Mesothelial cell of epicardium (in vitro differentiated cells): ENCODE measurements around the gene GALNTL6. TPM values are rescaled to one million over a fixed set of nuclear protein-coding genes. Genes with fewer than 3 reads are reported as not detected.
"Not testable (repeated sequence)": the region's sequence is repeated elsewhere in the genome, so short reads cannot be mapped to it uniquely, and the experiment has no call there.

ENCODE experiments used
- DNase-seq, 2 experiments: peaks; one replicate each; pipeline ENCODE4 v3.0.0; 2021; ENCODE audit warnings: low spot score in 2 of 2; ENCODE audit not compliant: unreplicated experiment in 2 of 2
- H3K27ac Mint-ChIP-seq: 2 replicates; pipeline ENCODE4 v1.8.0; 2021; ENCODE audit warnings: mixed read lengths
- H3K27me3 Mint-ChIP-seq: 2 replicates; pipeline ENCODE4 v1.8.0; 2021; ENCODE audit warnings: low read depth, mixed read lengths
- H3K36me3 Mint-ChIP-seq: 2 replicates; pipeline ENCODE4 v1.8.0; 2021; ENCODE audit warnings: mixed read lengths
- H3K4me1 Mint-ChIP-seq: 2 replicates; pipeline ENCODE4 v1.8.0; 2021; ENCODE audit warnings: mixed read lengths
- H3K4me3 Mint-ChIP-seq: 2 replicates; pipeline ENCODE4 v1.8.0; 2021; ENCODE audit warnings: mild to moderate bottlenecking, moderate library complexity, mixed read lengths
- H3K9me3 Mint-ChIP-seq: 2 replicates; pipeline ENCODE4 v1.8.0; 2021; ENCODE audit warnings: mixed read lengths
- CTCF ChIP-seq: fragments of 200-600 bp; sonication (generic); IDR thresholded peaks from one replicate; pipeline ENCODE4 v1.5.0; 2021; ENCODE audit warnings: antibody characterized with exemption; ENCODE audit not compliant: unreplicated experiment
- total RNA-seq: library from RNA; stranded (reverse); gene quantifications from 3 replicates; pipeline ENCODE4 v1.2.1, GENCODE V29; 2021

GALNTL6 gene
- total RNA-seq, 1 donor from 2014 or later = 1.3 TPM

DNA sequence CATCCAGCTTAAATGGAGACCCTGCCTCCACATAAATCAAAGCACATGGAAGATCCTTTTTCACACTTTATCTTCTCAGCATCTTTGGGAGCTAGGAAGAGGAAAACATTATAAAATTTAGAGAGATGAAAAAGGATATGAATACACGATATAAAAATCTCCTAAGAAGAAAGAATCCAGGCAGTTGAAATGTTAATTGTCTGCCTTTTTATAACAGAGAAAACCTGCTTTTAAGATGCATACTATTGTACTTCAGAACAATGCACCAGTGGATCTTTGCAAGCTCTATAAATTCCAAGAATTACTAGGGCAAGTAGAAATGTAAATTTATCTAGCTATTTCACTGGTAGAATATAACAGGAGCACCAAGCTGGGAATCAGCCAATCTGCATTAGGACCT, 1055.1 kb downstream of the GALNTL6 start:
- Mint-ChIP-seq H3K9me3 (peaks cover 5% of the 10 kb centered on the region), H3K4me1 (peaks cover 2% of the 10 kb centered on the region), H3K4me3 (no peak overlapping the region), H3K36me3 (peaks cover 1% of the 10 kb centered on the region), H3K27me3 (peaks cover 10% of the 10 kb centered on the region), H3K27ac (no peak overlapping the region)
- DNase-seq = no peak
- no peak for TF ChIP-seq CTCF

DNA sequence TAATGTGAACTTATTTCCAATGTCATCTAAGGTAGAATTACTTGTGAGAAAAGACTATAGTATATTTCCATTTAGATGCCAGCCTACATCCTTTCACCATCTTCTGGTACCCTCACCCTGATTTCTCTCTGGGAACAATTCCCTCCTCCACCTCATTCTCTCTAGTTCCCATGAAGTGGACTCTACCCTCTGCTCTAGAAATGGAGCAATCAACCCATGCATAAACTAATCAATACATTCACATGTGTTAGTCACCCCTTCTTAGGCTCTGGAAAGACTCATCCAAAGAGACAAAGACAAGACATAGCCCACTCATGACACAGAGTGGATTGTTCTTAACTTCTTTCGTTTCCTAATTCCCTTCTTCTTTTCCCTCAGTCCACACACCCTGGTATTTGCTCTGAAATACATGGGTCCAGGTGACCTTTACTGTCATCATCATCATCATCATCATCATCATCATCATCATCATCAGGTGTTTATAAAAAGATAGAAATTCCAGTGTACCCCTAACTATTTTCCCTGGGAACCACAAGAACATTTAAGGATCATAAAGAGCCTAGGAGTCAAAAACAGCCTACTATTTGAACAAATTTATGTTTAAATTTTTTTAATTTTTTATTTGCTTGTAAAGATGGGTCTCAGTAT, 1056.5 kb downstream of the GALNTL6 start:
- no peak for TF ChIP-seq CTCF
- DNase-seq = no peak
- Mint-ChIP-seq H3K4me1 (peaks cover 2% of the 10 kb centered on the region), H3K4me3 (no peak overlapping the region), H3K27me3 (peaks cover 10% of the 10 kb centered on the region), H3K9me3 (no peaks in the 10 kb centered on the region), H3K36me3 (no peaks in the 10 kb centered on the region), H3K27ac (no peak overlapping the region)

DNA sequence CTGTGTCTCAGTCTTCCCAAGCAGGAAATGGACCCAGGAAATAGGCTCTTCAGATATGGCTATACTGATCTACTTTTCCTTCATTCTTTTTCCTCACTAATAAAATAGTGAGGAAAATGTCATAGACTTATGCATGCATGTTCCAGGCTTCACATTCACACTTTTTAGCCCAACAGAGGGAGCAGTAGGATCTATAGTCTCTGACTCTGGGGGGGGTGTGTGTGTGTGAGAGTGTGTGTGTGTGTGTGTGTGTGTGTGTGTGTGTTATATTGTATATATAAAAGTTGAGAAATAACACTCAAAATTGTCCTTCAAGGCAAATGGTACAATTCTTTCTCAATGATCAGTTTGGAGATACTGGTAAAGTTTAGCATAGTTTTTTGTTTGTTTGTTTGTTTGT, 1058.2 kb downstream of the GALNTL6 start:
- H3K27me3 Mint-ChIP-seq = peaks cover 10% of the 10 kb centered on the region
- TF ChIP-seq CTCF = no peak
- H3K9me3 Mint-ChIP-seq = no peaks in the 10 kb centered on the region
- no peak for DNase-seq
- H3K4me1 Mint-ChIP-seq = peaks cover 3% of the 10 kb centered on the region
- H3K27ac Mint-ChIP-seq = no peak overlapping the region
- no peak overlapping the region for H3K4me3 Mint-ChIP-seq
- H3K36me3 Mint-ChIP-seq = no peaks in the 10 kb centered on the region

- Mint-ChIP-seq H3K4me1 (peaks cover 5% of the 10 kb centered on the region), H3K36me3 (no peaks in the 10 kb centered on the region), H3K27me3 (no peaks in the 10 kb centered on the region), H3K27ac (no peak overlapping the region), H3K4me3 (no peak overlapping the region), H3K9me3 (peaks cover 5% of the 10 kb centered on the region)
- TF ChIP-seq CTCF = no peak
- DNase-seq = no peak
Observed at GRCh38 chr4:172874944-172875343, 1061.7 kb downstream of the GALNTL6 start.

GRCh38 chr4:172876394-172876793, 1063.2 kb downstream of the GALNTL6 start:
- H3K9me3 Mint-ChIP-seq = peaks cover 8% of the 10 kb centered on the region
- DNase-seq = no peak
- no peak overlapping the region for H3K27ac Mint-ChIP-seq
- TF ChIP-seq CTCF = no peak
- H3K27me3 Mint-ChIP-seq = no peaks in the 10 kb centered on the region
- H3K36me3 Mint-ChIP-seq = no peaks in the 10 kb centered on the region
- H3K4me3 Mint-ChIP-seq = no peak overlapping the region
- H3K4me1 Mint-ChIP-seq = peaks cover 5% of the 10 kb centered on the region

GRCh38 chr4:172881645-172882044, 1068.4 kb downstream of the GALNTL6 start:
- H3K27ac Mint-ChIP-seq = no peak overlapping the region
- peaks cover under 1% of the 10 kb centered on the region for H3K4me1 Mint-ChIP-seq
- no peak for DNase-seq
- no peak overlapping the region for H3K4me3 Mint-ChIP-seq
- no peak for TF ChIP-seq CTCF
- H3K36me3 Mint-ChIP-seq = no peaks in the 10 kb centered on the region
- no peaks in the 10 kb centered on the region for H3K27me3 Mint-ChIP-seq
- peaks cover 32% of the 10 kb centered on the region for H3K9me3 Mint-ChIP-seq

DNA sequence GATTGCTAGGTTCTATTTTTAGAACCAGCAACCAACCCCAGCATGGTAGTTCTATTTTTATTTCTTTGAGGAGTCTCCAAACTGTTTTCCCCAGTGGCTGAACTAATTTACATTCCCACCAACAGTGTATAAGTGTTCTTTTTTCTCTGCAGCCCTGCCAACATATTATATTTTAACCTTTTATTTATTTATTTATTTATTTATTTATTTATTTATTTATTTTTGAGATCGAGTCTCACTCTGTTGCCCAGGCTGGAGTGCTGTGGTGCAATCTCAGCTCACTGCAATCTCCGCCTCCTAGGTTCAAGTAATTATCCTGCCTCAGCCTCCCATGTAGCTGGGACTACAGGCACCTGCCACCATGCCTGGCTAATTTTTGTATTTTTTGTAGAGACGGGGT, 1074.2 kb downstream of the GALNTL6 start:
- not testable (repeated sequence) for DNase-seq, H3K36me3 Mint-ChIP-seq, H3K4me3 Mint-ChIP-seq, H3K27me3 Mint-ChIP-seq, H3K27ac Mint-ChIP-seq, H3K4me1 Mint-ChIP-seq
- H3K9me3 Mint-ChIP-seq = peaks cover 57% of the 10 kb centered on the region
